HepG2 (cell line): ENCODE measurements around the gene LITAF. TPM values are rescaled to one million over a fixed set of nuclear protein-coding genes. Genes with fewer than 3 reads are reported as not detected.

Source experiments
- polyA plus RNA-seq, 8 experiments: library from polyadenylated mRNA; depleted of rRNA in 3 of 8; stranded (reverse) in 7 of 8; unstranded in 1 of 8; fragments of >200 nt; fragmentation: Illumina TruSeq in 4 of 8; extraction: Trizol in 4 of 8; gene quantifications; 2 replicates each; pipeline versions ENCODE4 v1.2.1 to v1.2.3, GENCODE V29; 2011 to 2016; ENCODE audit warnings: low read depth in 4 of 8, missing spikeins in 1 of 8, mixed read lengths in 1 of 8; ENCODE audit not compliant: insufficient read depth in 1 of 8
- total RNA-seq, 5 experiments: library from RNA; depleted of rRNA; stranded (reverse); fragments of >200 nt; fragmentation: Illumina TruSeq; extraction: Trizol; gene quantifications; 2 replicates each; pipeline ENCODE4 v1.2.3, GENCODE V29; 2016; ENCODE audit warnings: low read depth in 1 of 5

Gene LITAF
- total and polyA plus RNA-seq, 2 of the 13 experiments (the other 11 are each of a cell fraction or from before 2014, with no cell fraction given): 80.1 to 141 TPM

Other genes starting within 250 kb of the LITAF start
- gene RMI2, start 241.5 kb downstream of the LITAF start, total RNA-seq (2016; rRNA removed; fragmentation: Illumina TruSeq; extraction: Trizol): 55.7 and 65.3 TPM in 2 replicates
- 15.3 and 24.5 TPM in 2 replicates for gene RMI2, start 241.5 kb downstream of the LITAF start, polyA plus RNA-seq (2011; rRNA removed)
- 8.4 TPM in 2 replicates for gene SNN, start 81.5 kb upstream of the LITAF start, total RNA-seq (2016; rRNA removed; fragmentation: Illumina TruSeq; extraction: Trizol)
- 5.2 and 5.6 TPM in 2 replicates for gene SNN, start 81.5 kb upstream of the LITAF start, polyA plus RNA-seq (2011; rRNA removed)
- gene TXNDC11, start 155.9 kb upstream of the LITAF start, total RNA-seq (2016; rRNA removed; fragmentation: Illumina TruSeq; extraction: Trizol): 46.4 and 74.9 TPM in 2 replicates
- gene TXNDC11, start 155.9 kb upstream of the LITAF start, polyA plus RNA-seq (2011; rRNA removed): 123 and 124 TPM in 2 replicates
- gene ZC3H7A, start 210.3 kb upstream of the LITAF start, total RNA-seq (2016; rRNA removed; fragmentation: Illumina TruSeq; extraction: Trizol): 29.2 and 51.5 TPM in 2 replicates
- 28.4 and 36.8 TPM in 2 replicates for gene ZC3H7A, start 210.3 kb upstream of the LITAF start, polyA plus RNA-seq (2011; rRNA removed)